Kidney glomerular epithelial cell (primary cell): ENCODE measurements around the gene WSB2.
"Not testable (repeated sequence)": the region's sequence is repeated elsewhere in the genome, so short reads cannot be mapped to it uniquely, and the experiment has no call there.

Source experiments
- DNase-seq: peaks from one replicate; lab custom pipeline; 2025; lab: John Stamatoyannopoulos, UW

WSB2 gene

GRCh38 chr12:118035190-118036041 is 25.6 kb downstream of the WSB2 start:
- DNase-seq: no peak

DNA sequence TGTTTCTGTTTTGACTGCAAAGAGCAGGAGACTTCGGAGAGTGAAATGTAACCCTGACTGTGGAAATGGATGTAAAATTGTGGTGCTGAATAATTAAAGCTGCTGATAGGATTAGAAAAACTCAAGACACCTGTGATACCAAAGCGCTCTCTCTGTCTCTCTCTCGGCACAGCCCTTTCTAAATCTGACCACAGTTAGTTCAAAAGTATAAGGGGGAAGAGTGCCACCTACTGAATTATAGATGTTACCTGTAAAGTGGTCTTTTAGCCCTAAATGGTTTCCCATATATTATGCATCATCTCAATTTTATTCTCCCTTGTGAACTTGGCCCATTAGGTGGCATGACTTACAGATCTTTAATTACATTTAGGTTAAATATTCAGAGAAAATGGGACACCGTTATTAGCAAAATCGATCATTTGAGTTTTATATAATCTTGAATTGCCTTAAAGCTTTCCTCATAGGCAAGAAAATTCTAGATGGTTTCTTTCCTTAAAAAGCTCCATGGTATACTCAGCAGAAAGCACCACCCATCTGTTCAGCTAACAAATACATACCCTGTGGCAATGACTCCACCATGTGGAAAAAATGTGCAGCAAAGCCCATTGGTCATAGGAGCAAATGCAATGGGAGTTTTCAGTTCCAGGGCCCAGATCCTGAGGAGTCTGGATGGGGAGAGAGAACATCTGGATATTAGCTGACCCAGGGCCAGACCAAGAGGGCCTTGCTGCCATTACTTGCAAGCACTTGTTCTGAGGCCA is 26.4 kb downstream of the WSB2 start:
- peak; percentile 26 for DNase-seq

GRCh38 chr12:118033902-118034301 is 27.1 kb downstream of the WSB2 start:
- no peak for DNase-seq

GRCh38 chr12:118033323-118033722 is 27.7 kb downstream of the WSB2 start:
- no peak for DNase-seq

- DNase-seq: no peak
Observed at GRCh38 chr12:118032188-118032587, 28.8 kb downstream of the WSB2 start.

DNA sequence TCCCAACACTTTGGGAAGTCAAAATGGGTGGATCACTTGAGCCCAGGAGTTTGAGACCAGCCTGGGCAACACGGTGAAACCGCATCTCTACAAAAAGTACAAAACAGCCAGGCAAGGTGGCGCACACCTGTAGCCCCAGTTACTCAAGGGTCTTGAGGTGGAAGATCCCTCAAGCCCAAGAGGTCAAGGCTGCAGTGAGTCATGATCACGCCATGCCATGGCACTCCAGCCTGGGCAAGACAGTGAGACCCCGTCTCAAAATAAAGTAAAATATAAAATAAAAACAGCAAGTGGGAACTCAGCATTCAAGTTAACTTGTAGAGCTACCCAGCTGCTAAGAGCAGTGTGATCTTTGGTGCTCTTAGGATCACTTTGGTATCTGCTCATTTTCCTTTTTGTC is 31.8 kb downstream of the WSB2 start:
- no peak for DNase-seq

- no peak for DNase-seq
Observed at GRCh38 chr12:118025168-118025567, 35.8 kb downstream of the WSB2 start.

GRCh38 chr12:118023301-118023860 is 37.6 kb downstream of the WSB2 start:
- DNase-seq: no peak

DNA sequence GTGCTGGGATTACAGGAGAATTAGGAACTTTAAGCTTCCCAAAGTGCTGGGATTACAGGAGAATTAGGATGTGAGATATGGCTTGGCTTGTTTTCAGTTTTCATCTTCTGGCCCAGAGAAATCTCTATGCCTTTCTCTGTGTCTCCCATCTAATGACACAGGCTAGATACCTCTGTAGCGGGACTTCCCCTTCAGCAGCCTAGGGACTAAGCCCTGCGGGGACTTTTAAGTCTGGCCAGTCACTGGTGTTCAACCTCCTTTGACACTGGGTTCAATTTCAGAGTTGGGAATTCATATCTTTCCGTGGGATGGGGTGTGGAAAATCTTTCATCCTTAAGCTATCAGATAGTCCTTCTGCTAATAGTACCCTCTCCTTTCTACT is 38.3 kb downstream of the WSB2 start:
- no peak for DNase-seq

DNA sequence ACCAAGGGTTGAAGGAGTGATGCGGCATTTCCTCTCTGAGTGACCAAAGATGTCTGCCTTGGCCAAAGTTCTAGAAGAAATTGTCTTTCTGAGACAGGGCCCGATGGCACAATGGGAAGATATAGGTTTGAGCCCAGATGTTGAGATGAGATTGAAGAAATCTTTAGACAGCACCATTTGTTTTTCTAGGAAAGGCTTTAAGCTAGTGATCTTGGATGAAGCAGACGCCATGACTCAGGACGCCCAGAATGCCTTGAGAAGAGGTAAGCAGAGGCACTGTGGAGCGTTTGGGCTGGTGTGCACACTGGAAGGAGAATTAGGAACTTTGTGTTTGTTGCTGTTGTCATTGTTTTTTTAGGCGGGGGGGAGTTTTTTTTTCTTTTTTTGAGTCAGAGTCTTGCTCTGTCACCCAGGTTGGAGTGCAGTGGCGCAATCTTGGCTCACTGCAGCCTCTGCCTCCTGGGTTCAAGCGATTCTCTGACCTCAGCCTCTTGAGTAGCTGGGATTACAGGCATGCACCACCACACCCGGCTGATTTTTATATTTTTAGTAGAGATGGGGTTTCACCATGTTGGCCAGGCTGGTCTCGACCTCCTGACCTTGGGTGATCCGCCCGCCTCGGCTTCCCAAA is 38.8 kb downstream of the WSB2 start:
- not testable (repeated sequence) for DNase-seq

DNA sequence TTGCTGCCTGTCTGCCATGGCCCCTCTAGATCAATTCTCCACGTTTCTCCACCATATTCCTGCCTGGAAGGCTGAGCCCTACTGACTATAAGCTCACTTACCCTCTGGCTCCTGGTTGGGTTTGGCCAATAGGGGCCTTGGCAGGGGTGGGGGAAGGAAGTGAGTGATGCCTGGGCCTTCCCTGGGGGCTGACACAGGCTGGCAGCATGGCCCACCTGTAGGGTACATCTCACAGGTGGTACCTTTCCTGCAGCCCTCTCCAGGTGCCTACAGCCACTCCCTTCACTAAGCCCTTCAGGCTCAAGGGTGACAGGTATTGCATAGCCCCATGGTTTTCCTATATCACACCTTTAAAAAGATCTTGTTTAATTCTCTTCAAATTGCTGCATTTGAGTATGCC is 40.9 kb downstream of the WSB2 start:
- no peak for DNase-seq

DNA sequence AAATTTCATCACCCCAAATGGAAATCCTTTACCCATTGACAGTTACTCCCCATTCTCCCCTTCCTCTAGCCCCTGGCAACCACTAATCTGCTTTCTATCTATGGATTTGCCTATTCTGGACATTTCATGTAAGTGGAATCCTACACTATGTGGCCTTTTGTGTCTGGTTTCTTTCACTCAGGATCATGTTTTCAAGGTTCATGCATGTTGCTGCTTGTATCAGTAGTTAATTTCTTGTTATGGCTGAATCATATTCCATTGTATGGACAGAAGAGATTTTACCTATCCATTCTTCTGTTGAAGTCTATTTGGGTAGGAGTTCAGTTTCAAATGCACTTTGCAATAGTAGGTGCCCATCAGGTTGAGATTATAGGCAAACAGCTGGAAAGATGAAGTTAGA is 43.1 kb downstream of the WSB2 start:
- no peak for DNase-seq

DNA sequence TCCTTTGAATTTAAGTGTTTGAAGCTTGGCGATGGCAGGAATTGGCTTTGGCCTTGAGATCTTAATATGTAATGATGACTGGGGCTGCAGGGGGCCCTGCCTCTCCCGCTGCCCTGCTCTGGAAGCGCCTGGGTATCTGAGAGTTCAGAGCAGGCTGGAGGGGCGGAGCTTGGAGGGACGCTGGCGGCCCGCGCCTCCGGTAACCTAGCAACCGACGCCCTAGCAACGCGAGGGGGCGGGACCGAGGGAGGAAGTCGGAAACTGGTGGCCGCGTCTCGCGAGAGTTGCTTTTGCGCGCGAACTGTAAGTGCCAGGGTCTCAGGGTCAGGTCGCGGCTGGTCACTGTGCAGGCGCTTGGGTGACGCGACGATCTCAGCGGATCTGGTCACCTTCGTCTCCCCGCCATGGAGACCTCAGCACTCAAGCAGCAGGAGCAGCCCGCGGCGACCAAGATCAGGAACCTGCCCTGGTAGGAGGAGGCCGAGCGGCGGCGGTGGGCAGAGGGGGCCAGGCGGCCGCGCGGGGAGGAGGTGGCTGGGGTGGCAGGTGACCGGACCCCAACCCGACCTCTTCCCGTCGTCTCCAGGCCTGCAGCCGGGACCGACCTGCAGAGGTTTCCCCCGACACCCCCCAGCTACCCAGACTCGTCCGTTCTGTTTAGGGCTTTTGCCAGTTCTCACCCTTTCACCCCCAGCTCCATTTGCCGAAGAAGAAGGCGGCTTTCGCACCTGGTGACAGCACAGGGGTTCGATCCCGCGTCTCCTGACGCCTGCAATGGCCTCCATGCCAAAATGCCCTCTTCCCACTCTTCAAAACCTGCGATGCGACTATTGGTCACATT is 44.3 kb downstream of the WSB2 start, which contains the start of gene RFC5:
TSS of gene RFC5 (plus strand) at position 280 of the 841 bp plus-strand sequence. CDS start at position 405, 125 bp downstream.
- DNase-seq: peak; percentile 86

GRCh38 chr12:118015944-118016343 is 45.0 kb downstream of the WSB2 start:
- no peak for DNase-seq

- no peak for DNase-seq
Observed at GRCh38 chr12:118015306-118015705, 45.7 kb downstream of the WSB2 start.

- DNase-seq: peak; percentile 2
Observed at GRCh38 chr12:118013283-118013682, 47.7 kb downstream of the WSB2 start.

DNA sequence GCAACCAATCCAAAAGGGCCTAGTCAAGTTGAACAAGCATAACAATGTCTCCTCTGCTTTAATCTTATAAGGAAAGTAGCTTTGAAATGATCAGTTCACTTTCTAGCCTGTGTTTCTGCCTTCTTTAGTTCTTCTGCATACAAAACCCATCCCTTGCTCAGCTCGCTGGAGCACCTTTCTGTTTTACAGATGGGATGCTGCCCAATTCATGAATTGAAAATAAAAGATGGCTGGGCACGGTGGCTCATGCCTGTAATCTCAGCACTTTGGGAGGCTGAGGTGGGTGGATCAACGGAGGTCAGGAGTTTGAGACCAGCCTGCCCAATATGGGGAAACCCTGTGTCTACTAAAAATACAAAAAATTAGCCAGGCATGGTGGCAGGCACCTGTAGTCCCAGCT is 49.0 kb downstream of the WSB2 start:
- no peak for DNase-seq

DNA sequence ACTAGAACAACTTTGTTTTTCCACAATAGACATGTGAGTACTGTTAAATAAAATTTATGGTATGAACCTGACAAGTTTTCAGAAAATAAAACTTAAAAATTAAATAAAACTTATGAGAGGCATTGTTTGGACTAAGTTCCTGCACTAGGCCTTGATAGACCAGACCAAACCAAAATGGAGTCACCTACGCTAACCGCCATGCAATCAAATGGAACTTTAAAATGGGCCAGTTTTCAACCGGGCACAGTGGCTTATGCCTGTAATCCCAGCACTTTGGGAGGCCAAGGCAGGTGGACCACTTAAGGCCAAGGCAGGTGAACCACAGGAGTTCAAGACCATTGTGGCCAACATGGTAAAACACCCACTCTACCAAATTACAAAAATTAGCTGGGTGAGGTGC is 49.6 kb downstream of the WSB2 start:
- no peak for DNase-seq

- DNase-seq: no peak
Observed at GRCh38 chr12:118010903-118011302, 50.1 kb downstream of the WSB2 start.

DNA sequence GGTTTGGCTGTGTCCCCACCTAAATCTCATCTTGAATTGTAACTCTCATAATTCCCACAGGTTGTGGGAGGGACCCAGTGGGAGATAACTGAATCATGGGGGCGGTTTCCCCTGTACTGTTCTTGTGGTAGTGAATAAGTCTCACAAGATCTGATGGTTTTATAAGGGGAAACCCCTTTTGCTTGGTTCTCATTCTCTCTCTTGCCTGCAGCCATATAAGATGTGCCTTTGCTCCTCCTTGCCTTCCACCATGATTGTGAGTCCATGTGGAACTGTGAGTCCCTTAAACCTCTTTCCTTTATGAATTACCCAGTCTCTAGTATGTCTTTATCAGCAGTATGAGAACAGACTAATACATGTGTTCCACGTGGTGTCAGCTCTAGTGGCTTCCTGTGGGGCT is 61.2 kb downstream of the WSB2 start:
- DNase-seq: not testable (repeated sequence)

DNA sequence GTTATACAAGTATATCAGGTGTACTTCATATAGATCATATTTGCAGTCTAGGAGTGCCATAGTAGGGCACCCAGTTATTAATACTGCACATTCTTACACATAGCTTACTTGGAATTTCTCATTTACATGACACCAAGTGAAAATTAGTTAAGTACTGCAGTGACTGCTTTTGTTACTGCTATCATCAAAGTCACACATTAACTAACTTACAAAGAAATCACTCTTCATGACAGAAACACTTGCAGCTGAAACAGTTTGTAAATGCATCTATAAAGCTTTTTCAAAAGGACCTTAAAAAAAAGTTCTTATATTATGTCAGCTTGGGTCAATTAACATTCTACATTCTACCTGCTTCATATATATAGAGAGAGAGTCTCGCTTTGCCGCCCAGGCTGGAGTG is 62.3 kb downstream of the WSB2 start:
- no peak for DNase-seq
